HepG2 (cell line): ENCODE measurements around the gene SORBS2. TPM values are rescaled to one million over a fixed set of nuclear protein-coding genes. Genes with fewer than 3 reads are reported as not detected.

Experiments
- ADNP ChIP-seq: sonication (generic); formaldehyde crosslinking; IDR thresholded peaks from 2 replicates; pipeline ENCODE4 v1.4.0; 2020; ENCODE audit warnings: missing genetic modification reagents
- ARHGAP35 ChIP-seq: sonication (generic); formaldehyde crosslinking; IDR thresholded peaks from 2 replicates; pipeline ENCODE4 v1.9.0; 2022; ENCODE audit warnings: mild to moderate bottlenecking, inconsistent platforms, moderate library complexity, missing genetic modification reagents, borderline replicate concordance
- HDAC1 ChIP-seq: sonication (generic); formaldehyde crosslinking; IDR thresholded peaks from 2 replicates; pipeline ENCODE4 v1.5.1; 2020; ENCODE audit warnings: mild to moderate bottlenecking, missing genetic modification reagents
- HNF1B ChIP-seq: sonication (generic); formaldehyde crosslinking; IDR thresholded peaks from 2 replicates; pipeline ENCODE4 v1.5.1; 2020; ENCODE audit warnings: mild to moderate bottlenecking, moderate library complexity, missing genetic modification reagents
- IKZF5 ChIP-seq: IDR thresholded peaks from 2 replicates; pipeline ENCODE4 v1.6.1; 2018; ENCODE audit warnings: missing genetic modification reagents, mild to moderate bottlenecking, missing compliant biosample characterization
- KDM3A ChIP-seq: IDR thresholded peaks from 2 replicates; pipeline ENCODE4 v1.6.1; 2018; ENCODE audit warnings: low read depth, missing compliant biosample characterization
- KMT2A ChIP-seq: sonication (generic); formaldehyde crosslinking; IDR thresholded peaks from 2 replicates; pipeline ENCODE4 v1.4.0; 2020; ENCODE audit warnings: missing genetic modification reagents
- KMT2B ChIP-seq: IDR thresholded peaks from 2 replicates; pipeline ENCODE4 v1.6.1; 2016; ENCODE audit warnings: missing genetic modification reagents, missing compliant biosample characterization
- PBX2 ChIP-seq: IDR thresholded peaks from 2 replicates; pipeline ENCODE4 v1.6.1; 2016; ENCODE audit warnings: control low read depth
- RBFOX2 ChIP-seq: fragments of 200-400 bp; formaldehyde crosslinking; IDR thresholded peaks from 2 replicates; pipeline ENCODE4 v1.6.1; 2017; ENCODE audit warnings: low read depth, mild to moderate bottlenecking, low read length
- SSRP1 ChIP-seq: IDR thresholded peaks from 2 replicates; pipeline ENCODE4 v1.6.1; 2016; ENCODE audit warnings: control low read depth
- THAP9 ChIP-seq: sonication (generic); formaldehyde crosslinking; IDR thresholded peaks from 2 replicates; pipeline ENCODE4; 2020; ENCODE audit warnings: missing genetic modification reagents, mild to moderate bottlenecking, borderline replicate concordance
- ZNF256 ChIP-seq: sonication (generic); formaldehyde crosslinking; conservative IDR thresholded peaks from 2 replicates; pipeline ENCODE4 v1.4.0; 2020; ENCODE audit warnings: missing genetic modification reagents
- ZNF772 ChIP-seq: sonication (generic); formaldehyde crosslinking; IDR thresholded peaks from 2 replicates; pipeline ENCODE4 v1.5.0; 2020; ENCODE audit warnings: mild to moderate bottlenecking, missing genetic modification reagents
- ZSCAN31 ChIP-seq: sonication (generic); formaldehyde crosslinking; IDR thresholded peaks from 2 replicates; pipeline ENCODE4 v1.5.0; 2020; ENCODE audit warnings: low read depth, mild to moderate bottlenecking, missing genetic modification reagents
- ZSCAN5A ChIP-seq: sonication (generic); formaldehyde crosslinking; IDR thresholded peaks from 2 replicates; pipeline ENCODE4 v1.8.0; 2022; ENCODE audit warnings: mild to moderate bottlenecking, missing genetic modification reagents, borderline replicate concordance
- polyA plus RNA-seq, 8 experiments: library from polyadenylated mRNA; depleted of rRNA in 3 of 8; stranded (reverse) in 7 of 8; unstranded in 1 of 8; fragments of >200 nt; fragmentation: Illumina TruSeq in 4 of 8; extraction: Trizol in 4 of 8; gene quantifications; 2 replicates each; pipeline versions ENCODE4 v1.2.1 to v1.2.3, GENCODE V29; 2011 to 2016; ENCODE audit warnings: low read depth in 4 of 8, missing spikeins in 1 of 8, mixed read lengths in 1 of 8; ENCODE audit not compliant: insufficient read depth in 1 of 8
- total RNA-seq, 5 experiments: library from RNA; depleted of rRNA; stranded (reverse); fragments of >200 nt; fragmentation: Illumina TruSeq; extraction: Trizol; gene quantifications; 2 replicates each; pipeline ENCODE4 v1.2.3, GENCODE V29; 2016; ENCODE audit warnings: low read depth in 1 of 5

Gene SORBS2
- total and polyA plus RNA-seq, 2 of the 13 experiments (the other 11 are each of a cell fraction or from before 2014, with no cell fraction given) = 25.0 to 80.5 TPM

- TF ChIP-seq IKZF5 (CRISPR knock-in tag) (peak; percentile 60; the same call in 1 of the 2 replicates), RBFOX2 (peak; percentile 70), ZSCAN5A (peak; percentile 33; the same call in 1 of the 2 replicates), ADNP (no peak), SSRP1 (CRISPR knock-in tag) (peak; percentile 42; the same call in 1 of the 2 replicates), KMT2B (CRISPR knock-in tag) (peak; percentile 74), ZNF772 (0 out of 2 replicates have a peak, but pooled peaks have one; percentile 68), ARHGAP35 (CRISPR knock-in tag) (no peak), ZSCAN31 (peak; percentile 78; the same call in 1 of the 2 replicates), KDM3A (CRISPR knock-in tag) (0 out of 2 replicates have a peak, but pooled peaks have one; percentile 36), KMT2A (peak; percentile 64; the same call in 1 of the 2 replicates), HDAC1 (peak; percentile 38), PBX2 (no peak), ZNF256 (CRISPR knock-in tag) (peak; percentile 67; the same call in 1 of the 2 replicates), THAP9 (CRISPR knock-in tag) (peak; percentile 85), HNF1B (CRISPR knock-in tag) (peak; percentile 61)
These were observed at the start of gene SORBS2 (continued) for GRCh38 chr4:185811509-185812364.
